EH (cell line): Measurements from ENCODE around the gene MEN1.
A peak's percentile ranks its signal among the peaks of the same experiment; 100 is the strongest.

Experiments used
- DNase-seq: peaks from one replicate; pipeline ENCODE4 v3.0.0-alpha.2; 2015; ENCODE audit warnings: low read depth

Gene MEN1

DNA sequence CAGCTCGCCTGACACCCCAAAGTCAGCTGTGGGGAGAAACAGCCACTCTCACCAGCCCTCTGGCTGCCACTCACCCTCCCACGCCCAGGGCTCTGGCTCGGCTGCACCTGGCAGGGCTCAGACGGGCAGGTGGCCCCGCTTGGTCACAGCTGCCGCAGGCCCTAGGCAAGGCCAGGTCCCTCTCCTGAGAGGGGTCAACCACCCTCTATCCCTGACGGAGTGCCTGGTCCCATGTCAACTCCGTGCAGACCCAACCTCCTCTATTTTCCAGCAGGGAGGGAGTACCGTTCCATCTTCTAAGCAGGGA, 9.2 kb downstream of the MEN1 start:
- no peak for DNase-seq

DNA sequence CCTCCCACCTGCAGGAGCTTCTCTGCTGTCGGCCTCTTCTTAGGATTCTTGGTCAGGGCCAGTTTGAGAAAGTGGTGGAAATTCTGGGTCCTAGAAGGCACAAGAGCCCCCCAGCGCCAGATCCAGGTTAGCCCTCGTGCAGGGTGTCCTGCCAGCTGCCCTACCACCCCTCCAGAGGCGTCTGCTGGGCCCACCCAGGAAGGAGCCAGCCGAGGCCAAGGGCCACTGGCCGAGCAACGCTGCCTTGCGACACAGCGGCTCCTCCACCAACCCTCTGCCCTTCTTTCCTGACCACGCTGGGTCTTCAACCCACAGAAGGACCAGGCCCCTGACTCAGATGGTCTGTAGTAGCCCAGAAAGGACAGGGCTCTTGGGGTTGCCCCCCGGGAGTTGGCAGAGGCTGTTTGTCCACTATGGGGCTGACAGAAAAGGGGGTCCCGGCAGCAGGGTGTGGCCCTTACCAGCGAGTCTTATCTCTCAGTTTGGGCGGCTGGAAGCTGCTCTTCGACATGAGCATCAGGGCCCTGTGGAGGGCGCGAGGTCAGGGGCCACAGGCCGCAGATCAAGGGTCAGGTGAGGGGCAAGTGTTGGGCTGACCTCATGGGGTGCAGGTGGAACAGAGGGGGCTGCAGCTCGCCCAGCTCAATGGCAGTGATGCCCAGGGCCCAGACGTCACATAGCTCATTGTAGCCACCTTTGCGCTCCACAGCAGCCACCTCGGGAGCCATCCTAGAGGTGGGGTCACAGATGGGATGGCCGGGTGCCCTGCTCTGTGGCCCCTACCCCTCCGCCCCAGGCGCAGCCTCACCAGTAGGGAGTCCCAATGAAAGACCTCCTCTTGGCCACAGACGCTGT, 9.8 kb downstream of the MEN1 start:
- no peak for DNase-seq

DNA sequence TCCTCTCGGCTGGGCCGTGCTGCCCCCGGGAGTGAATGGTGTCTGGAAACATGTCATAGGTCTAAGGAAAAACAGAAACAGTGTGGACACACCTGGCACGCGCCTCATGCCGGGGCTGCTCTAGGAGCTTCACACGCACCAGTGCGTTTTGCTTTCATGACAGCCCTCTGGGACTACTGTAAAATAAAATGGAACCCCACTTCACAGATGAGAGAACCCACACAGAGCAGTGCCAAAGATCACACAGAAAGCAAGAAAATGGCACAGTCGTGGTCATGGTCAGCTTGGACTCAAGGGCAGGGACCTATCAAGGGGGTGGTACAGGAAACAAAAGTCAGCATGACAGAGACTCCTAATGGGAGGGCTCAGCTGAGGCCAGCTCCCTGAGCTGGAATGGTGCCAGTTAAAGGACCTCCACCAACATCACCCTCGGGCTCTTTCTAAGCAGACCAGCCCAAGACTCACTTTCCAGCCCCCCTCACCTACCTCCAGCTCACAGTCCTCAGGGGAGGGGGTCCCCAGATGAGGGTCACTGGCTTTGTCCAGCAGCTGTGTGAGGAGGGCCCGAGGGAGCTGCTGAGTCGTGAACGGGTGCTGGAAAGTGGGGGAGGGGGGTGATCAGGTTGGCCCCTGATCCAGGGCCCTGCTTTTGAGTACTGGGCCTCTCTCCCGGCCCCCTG, 10.6 kb downstream of the MEN1 start:
- DNase-seq, result no peak

DNA sequence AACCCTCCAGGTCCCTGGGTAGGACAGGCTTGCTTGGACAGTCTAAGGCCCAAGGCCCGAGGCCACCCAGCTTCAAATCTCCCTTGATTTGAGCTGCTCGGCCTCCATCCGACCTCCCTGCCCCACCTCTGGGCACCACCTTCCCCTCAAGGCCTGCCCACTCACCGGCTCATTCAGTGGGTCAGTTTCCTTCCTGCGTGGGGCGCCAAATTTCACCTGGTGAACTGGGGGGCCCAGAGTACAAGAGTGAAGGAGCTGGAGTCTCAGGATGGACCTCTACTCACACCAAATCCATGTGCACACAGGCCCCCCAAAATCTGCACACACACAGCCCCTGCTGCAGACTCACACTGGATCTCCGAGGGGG, 11.1 kb downstream of the MEN1 start:
- DNase-seq, result no peak

DNA sequence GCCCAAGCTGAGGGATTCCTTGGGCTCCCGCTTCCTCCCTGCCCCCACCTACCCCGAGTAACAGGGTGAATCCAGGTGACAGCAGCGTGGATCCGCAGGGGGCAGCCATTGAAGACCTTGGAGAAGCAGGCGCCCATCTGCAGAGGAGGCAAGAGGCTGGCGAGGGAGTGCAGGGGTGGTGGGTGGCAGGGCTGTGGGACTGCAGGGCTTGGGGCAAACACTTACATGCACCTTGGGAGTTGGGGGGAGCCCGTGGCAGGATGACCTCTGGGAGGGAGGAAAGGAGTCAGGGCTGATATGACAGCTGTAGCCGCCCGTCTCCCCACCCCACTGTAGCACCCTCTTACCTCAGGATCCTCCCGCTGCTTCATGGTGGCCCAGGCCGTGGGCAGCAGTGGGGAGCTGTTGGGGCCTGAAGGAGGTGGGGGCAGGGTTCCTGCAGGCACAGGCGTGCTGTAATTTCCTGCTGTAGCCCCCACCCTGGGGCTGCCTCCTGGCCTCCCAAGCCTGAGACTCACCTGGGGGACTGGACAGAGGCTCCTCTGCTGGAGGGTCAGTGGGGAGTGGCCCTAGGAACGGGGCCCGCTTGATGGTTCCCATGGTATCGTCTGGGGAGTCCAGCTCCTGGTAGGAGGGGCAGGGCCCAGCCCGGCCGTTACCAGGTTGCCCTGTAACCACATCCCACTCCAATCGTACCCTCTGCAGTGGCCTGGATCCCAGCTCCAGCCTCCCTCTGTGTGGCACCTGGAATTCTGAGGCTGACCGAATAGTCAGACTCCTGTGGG, 13.4 kb downstream of the MEN1 start:
- DNase-seq, result no peak

DNA sequence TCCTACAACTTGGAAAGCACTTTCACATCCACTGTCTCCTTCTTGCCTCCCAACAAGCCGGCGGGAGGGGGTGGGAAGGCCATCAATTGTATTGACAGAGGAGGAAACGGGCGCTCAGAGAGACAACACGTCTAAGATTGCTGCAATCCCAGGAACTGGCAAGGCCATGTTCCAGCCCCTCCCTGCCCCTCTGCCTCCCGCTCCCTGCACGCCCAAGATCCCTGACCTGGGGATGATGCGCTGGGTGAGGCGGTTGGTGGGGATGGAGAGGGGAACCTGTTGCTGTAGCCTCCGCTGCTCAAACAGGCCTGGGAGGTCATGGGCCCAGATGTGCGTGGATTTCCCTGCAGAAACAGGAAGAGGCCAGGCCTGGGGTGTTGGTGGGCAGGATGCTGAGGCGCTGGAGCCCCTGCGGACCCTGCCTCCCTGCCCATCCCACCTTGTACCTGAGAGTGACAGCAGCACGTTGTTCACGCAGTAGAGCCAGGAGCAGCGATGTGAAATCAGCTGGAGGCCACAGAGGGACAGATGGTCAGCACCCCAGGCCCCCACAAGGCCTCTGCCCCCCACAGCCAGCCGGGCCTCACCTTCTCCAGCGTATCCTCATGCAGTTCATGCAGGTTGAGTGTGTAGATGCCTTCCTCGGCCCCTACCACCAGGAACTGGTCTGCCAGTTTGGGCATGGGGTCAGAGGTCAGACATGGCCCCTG, 14.1 kb downstream of the MEN1 start:
- no peak for DNase-seq

DNA sequence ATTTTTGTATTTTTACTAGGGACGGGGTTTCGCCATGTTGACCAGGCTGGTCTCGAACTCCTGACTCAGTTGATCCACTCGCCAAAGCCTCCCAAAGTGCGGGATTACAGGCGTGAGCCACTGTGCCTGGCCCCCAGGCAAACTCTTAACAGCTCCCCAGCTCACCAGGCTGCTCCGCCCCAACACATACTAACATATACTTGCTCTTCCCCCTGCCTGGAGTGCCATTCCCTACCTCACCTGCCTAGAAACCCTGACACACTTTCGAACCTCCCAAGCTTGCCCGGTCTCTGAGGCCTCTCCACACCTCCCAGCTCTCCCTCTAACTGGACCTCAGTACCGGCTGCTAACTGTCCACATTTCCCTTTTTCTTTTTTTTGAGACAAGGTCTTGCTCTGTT, 15.8 kb downstream of the MEN1 start:
- no peak for DNase-seq

DNA sequence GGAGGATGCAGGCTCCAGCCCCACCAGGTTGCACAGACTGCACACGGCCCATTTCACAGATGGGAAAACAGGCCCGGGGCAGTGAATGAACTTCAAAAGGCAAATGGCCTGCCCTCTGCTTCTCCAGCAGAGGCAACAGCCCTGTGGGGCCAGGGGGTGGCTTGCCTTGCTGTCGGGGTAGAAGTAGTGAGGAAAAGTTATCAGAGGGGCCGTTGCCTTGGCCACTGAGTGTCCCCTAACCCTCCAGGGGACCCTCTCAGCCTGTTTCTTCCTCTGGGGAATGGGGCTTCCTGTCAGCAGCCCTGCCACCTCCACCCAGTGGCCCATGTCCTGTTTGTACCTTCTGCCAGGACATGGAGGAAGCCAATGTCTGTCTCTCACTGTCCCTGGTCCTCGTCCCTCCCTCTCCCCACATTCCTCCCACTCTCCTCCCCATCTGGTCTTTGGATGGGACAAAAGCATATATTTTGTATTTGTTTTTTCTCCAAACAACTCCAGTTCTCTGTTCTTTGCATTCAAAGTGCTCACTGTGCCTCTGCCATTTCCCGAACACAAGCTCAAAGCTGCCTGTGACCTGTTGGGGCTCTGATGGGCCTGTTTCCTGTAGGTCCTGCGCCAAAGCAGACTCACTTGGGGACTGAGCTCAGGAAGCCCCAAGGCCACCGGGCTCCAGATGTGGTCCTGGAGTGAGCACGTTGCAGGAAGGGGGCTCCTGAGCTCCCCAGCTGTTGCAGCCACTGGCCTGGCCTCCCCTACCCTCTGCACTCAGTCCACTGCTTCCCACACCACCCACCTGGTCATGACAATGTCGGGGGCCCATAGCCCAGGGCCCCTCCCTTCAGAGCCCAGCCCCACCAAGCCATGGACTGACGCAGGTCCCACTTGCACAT, 16.8 kb downstream of the MEN1 start:
- no peak for DNase-seq

DNA sequence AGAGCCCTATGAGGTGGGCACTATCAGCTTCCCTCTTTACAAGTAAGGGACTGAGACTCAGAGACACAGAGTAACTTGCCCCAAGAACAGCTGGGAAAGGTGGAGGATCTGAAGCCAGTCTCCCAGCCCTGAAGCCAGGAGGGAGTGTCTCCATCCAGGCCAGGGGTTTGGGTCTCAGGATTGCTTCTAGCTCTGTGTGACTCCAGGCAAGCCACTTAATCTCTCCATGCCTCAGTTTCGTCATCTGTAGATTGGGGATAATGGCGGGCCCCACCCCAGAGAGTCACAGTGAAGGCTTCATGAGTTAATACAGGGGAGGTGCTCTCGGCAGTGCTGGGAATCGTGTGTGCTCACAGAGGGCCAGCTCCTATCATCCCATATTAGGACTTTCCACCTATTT, 17.9 kb downstream of the MEN1 start:
- no peak for DNase-seq

DNA sequence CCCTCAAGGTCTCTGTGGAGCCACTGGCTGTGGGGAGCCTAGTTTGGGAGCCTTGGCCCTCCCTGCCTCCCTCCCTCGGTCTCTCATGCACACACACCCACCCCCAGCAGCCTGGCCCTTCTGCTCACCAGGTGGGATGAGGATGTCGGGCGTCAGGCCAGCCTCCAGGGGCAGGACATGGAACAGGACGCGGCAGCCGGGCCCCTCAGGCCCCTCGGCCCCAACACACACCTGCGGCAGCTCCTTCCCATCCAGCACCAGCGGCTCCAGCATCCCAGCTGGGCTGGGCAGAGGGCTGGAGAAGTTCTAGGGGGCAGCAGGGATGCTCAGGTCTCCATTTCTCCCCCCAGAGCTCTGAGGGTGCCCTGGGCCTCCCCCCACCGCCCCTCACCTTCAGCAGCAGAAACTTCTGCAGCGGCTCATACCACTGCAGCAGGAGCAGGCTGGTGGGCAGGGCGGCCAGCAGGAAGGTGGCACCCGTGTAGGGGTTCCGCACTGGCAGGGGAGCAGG, 18.5 kb downstream of the MEN1 start:
- no peak for DNase-seq

DNA sequence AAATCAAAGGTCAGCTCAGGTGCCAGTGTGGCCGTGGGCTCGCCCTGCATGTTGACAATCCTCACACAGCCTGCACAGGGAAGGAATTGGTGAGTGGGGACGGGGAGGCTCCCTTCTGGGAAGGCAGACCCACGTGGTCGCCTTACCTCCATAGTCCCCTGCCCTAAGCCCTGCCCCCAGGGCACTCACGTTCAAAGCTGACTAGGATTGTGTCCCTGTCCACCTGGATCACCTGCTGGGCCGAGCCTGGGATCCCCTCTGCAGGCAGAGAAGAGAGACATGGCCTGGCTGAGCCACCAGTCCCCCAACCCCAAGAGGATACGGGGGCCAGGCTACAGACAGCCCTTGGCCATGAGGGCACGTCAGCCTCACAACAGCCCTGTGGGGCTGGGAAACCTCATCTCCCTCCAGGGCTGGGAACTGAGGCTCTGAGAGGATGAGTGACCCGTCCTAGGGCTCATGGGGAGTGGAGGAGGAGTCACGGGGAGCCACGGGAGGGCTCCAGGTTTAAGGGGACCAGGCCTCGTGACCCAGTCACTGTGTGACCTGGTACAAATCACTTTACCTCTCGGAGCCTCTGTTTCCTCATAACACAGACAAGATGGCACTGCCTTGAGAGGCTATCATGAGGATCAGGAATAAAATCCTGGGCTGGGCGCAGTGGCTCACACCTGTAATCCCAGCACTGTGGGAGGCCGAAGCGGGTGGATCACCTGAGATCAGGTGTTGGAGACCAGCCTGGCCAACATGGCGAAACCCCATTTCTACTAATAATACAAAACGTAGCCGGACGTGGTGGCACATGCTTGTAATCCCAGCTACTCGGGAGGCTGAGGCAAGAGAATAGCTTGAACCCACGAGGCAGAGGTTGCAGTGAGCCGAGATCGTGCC, 19.9 kb downstream of the MEN1 start:
- no peak for DNase-seq

DNA sequence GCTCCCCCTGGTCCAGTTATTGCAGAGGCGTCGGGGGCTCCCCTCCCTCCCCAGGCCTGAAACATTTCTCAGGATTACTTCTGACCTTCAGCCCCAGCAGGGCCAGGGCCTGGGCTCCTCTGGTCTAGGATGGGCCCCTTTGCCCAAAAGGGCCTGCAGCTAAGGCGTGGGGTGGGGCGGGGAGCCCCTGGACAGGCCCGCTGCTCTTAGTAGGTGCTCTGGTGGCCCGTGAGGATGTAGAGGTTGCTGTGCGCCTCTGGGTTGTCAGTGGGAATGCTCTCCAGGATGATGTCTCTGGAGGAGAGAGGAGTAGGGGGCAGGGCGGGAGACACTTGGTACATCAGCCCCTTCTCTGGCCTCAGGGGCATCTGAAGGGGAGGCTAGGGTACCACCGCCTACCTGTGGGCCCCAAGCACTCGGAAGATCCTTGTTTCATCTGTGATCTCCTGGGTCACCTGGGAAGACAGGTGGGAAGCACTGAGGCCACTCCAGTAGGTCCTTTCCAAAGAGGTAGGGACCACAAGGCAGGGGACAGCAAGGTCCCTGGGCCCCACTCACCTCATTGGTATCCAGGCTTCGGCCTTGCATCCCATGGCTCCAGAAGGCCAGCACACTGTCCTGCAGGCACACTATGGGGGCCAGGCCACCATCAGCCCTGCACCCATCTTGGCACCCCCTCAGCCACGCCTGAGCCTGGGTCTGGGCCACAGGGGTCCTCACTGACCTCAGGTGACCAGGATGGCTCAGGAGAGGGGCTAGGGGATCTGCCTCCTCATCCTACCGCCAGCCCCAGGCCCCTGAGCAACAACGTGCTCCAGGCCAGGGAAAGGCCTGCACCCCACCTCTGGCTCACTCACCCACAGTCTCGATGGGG, 20.8 kb downstream of the MEN1 start:
- no peak for DNase-seq

DNA sequence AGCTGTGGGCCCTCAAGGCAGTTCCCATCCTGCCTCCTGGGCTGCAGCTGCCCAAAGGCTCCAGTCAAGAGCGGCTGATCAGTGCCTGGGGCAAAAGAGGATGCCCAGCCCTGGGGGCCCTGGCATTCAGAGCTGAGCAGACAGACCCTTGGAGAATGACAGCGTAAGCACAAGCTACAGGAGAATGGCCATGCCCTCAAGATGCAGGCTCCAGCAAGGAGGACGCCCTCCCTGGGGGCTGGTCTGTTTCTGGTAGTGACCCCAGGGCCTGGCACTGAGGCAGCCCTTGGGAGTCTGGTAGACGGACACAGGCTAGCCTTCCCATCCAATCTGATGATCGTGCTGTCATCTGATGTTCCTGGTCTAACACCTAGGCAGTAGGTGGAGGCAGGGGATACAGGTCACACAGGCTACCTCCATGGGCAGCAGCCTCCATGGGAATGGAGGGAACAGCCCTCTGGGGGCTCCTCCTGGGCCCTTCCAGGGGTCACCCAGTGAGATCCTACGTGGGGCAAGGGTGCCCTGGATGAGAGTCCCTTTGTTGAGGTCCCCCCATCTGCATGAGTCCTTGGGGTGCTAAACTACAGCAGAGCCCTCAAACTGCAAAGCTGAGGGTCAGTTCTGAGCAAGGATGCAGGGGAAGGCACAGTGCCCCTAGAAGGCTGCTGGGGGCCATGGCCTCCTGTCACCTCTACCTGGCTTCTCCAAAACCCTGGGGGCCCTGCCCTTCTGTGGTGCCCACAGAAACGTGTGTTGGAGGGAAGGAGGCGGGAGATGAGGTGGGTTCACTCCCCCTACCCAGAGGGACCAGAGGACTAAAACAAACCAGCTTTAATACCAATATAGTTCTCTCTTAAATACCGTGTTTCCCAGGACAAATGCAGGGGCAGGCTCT, 21.8 kb downstream of the MEN1 start:
- no peak for DNase-seq

DNA sequence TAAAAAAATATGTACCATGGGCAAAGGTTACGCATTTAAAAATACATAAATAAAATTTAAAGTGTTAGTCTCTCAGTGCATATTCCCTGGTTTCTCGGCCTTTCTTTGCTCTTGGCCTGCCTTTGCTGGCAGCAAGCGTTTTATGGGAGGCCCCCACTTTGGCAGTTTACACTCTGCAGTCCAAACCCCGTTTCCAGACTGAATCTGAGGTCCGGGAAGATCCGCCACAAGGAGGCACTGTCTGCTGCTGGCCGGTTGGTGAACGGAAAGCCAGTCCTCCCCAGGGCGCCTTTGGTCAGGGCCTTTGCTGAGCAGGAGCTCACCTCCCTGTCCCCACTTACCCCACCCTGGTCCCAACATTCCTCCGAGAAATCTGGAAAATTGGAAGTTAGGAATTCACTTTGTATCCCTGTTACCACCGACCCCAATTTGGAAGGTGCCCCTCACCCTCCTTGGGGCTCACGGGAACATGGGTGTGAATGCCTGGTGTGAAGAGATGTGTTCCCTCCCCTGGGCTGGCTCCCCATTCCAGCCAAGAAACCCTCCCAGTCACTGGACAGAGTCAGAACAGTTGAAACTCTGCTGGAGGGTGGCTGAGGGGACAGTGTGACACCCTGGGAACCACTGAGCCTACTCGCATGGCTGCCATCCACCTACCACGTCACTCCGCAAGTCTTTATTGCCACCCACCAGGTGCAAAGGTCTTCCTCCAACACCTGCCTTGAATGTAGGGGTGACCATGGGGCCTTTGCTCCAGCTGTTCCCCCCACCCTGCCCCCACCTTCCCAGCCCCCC, 22.6 kb downstream of the MEN1 start:
- peak; percentile 49 for DNase-seq

DNA sequence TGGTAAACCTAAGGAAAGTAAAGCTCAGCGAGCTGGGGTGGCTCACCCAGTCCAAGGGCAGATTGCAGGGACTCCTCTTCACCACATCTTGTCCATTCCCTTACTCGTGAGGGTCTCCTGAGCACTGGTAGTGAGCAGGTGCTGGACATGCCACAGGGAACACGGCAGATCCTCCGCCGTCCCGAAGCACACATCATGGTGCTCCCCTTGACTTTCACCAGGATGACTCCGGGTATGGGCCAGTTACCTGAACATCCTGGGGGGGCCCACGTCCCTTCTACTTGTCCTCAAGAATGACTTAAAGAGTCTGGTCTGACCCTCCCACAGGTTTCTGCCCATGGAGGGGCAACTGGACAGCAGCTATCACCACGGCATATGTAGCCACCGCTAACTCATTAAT, 24.0 kb downstream of the MEN1 start:
- no peak for DNase-seq

DNA sequence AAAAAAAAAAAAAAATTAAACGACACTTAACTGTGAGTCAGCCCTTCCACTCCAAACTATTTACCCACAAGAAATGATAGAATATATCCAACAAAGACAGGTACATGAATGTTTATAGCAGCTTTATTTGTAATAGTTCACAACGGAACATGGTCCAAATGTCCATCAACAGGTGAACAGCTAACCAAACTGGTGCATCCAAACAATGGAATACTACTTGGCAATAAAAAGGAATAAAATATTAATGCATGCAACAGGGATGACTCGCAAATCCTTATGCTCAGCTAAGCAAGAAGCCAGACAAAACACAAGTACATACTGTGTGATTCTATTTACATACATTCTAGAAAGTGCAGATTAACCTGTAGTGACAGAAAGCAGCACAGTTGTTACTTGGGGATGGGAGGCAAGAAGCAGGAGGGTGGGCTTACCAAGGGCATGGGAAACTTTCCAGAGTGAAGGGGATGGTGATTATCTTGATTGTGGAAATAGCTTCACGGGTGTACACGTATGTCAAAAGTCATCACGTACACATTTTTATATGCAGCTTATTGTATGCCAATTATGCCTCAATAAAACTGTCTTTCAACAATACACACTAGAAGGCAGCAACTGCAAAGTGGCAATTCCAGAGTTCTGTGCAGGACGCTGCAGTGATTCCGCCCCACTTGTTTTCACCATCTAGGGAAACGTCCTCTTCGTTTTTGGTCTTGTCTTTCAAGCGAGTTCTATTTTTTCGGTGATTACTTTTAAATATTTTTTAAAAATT, 25.4 kb downstream of the MEN1 start:
- no peak for DNase-seq
